ENCODE data around the gene ACTMAP. TPM values are rescaled to one million over a fixed set of nuclear protein-coding genes. Genes with fewer than 3 reads are reported as not detected.

ACTMAP gene
- total and polyA plus RNA-seq, 2 of the 13 experiments (the other 11 are each of a cell fraction or from before 2014, with no cell fraction given): 2.2 to 7.9 TPM

GRCh38 chr19:40747536-40747935 lies 2.7 kb downstream of the ACTMAP start:
- H3K4me2 ChIP-seq (ENCODE audit: low read depth, low read length): no peak overlapping the region
- peaks cover 55% of the 10 kb centered on the region for H3K4me1 ChIP-seq (ENCODE audit: insufficient read depth, low read length)
- no peaks in the 10 kb centered on the region for H4K20me1 ChIP-seq (ENCODE audit: insufficient read depth, low read length)
- intact Hi-C loops (cut with micrococcal nuclease; ENCODE audit: unreplicated experiment) (no loop called here), in situ Hi-C loops (cut with HindIII; ENCODE audit: extremely low pct_ligation_motif_present, low pct_unique_long_range_greater_than_20kb) (no loop called here)
- no peaks in the 10 kb centered on the region; a peak in 1 of 5 replicates for H3K27me3 ChIP-seq (ENCODE audit: control insufficient read depth in 1 of 2, insufficient read depth in 2 of 2, low read length in 2 of 2)
- no peak overlapping the region for H2AFZ ChIP-seq (ENCODE audit: low read length)
- peaks cover 28% of the 10 kb centered on the region for H3K79me2 ChIP-seq (ENCODE audit: insufficient read depth, low read length)
- no peaks in the 10 kb centered on the region; a peak in 2 of 5 replicates for H3K36me3 ChIP-seq (replicated peaks in 1 of 2; ENCODE audit: control insufficient read depth in 1 of 2, insufficient read depth in 2 of 2, low read length in 2 of 2)
- ATAC-seq (no peak), DNase-seq (ENCODE audit: low spot score) (no peak), FAIRE-seq (no peak)
- no TSS peak for BruUV-seq (replicated peaks)
- H3K4me3 ChIP-seq (replicated peaks in 1 of 3; ENCODE audit: insufficient read depth in 1 of 3, low read depth in 2 of 3, low read length in 3 of 3): no peak overlapping the region
- CTCF ChIA-PET (ENCODE audit: low intra/inter-chr PET ratio, low total read pairs): no interaction called here
- WGBS (ENCODE audit: low lambda C conversion rate): 88% methylated on average over 7 of the region's 7 CpGs
- no peak overlapping the region for H3K9ac ChIP-seq (ENCODE audit: insufficient read depth, low read depth, low read length)
- POLR2A ChIA-PET: interaction anchor here (0.8 kb wide), 1 partner anchor 30 kb away, joined by 3 read pairs; the partner anchor contains the start of gene ITPKC
- H3K27ac ChIP-seq (ENCODE audit: extremely low read length, insufficient read depth, low read length): no peak overlapping the region
- no peaks in the 10 kb centered on the region for H3K9me3 ChIP-seq (ENCODE audit: low read length)
- TF ChIP-seq ZSCAN30 (CRISPR knock-in tag; IDR thresholded peaks at IDR 0.05): no peak
- TF ChIP-seq ZNF598 (CRISPR knock-in tag; IDR thresholded peaks at IDR 0.05; ENCODE audit: borderline replicate concordance): no peak
- no peak for TF ChIP-seq TEF (CRISPR knock-in tag; IDR thresholded peaks at IDR 0.05)
- no peak for TF ChIP-seq PRPF4 (IDR thresholded peaks at IDR 0.05; ENCODE audit: low read depth, low read length, poor library complexity, severe bottlenecking)
- no peak for TF ChIP-seq CERS6 (CRISPR knock-in tag; IDR thresholded peaks at IDR 0.05)
- no peak for TF ChIP-seq MYNN (CRISPR knock-in tag; IDR thresholded peaks at IDR 0.05; ENCODE audit: low read depth)
- TF ChIP-seq LBX2 (CRISPR knock-in tag; IDR thresholded peaks at IDR 0.05; ENCODE audit: borderline replicate concordance): no peak
- no peak for TF ChIP-seq ZFP37 (CRISPR knock-in tag; IDR thresholded peaks at IDR 0.05; ENCODE audit: borderline replicate concordance)
- TF ChIP-seq ZNF318 (CRISPR knock-in tag; IDR thresholded peaks at IDR 0.05): no peak
- TF ChIP-seq SIN3B (IDR thresholded peaks at IDR 0.05; ENCODE audit: low read length): no peak
- TF ChIP-seq IRF9 (CRISPR knock-in tag; IDR thresholded peaks at IDR 0.05; ENCODE audit: borderline replicate concordance): no peak
- TF ChIP-seq SRSF4 (IDR thresholded peaks at IDR 0.05; ENCODE audit: low read depth, low read length, poor library complexity, severe bottlenecking): no peak
